Neural progenitor cell (in vitro differentiated cells): ENCODE results near the gene NXNL1. TPM values are rescaled to one million over a fixed set of nuclear protein-coding genes. Genes with fewer than 3 reads are reported as not detected.

ENCODE experiments used
- DNase-seq: peaks from one replicate; pipeline ENCODE4 v3.0.0-alpha.2; 2016; ENCODE audit warnings: low spot score
- H2AFZ ChIP-seq: fragments of 200-600 bp; sonication (generic); replicated peaks from 2 replicates; pipeline ENCODE4 v1.6.1; 2016; ENCODE audit warnings: antibody characterized with exemption
- H3F3A ChIP-seq: fragments of 200-600 bp; sonication (generic); 2 replicates; pipeline ENCODE4 v1.6.1; 2016; ENCODE audit warnings: antibody characterized with exemption, low read depth
- H3K27ac ChIP-seq: fragments of 200-600 bp; sonication (generic); 2 replicates; pipeline ENCODE4 v1.5.1; 2016; ENCODE audit warnings: mild to moderate bottlenecking
- H3K27me3 ChIP-seq: fragments of 200-600 bp; sonication (generic); 2 replicates; pipeline ENCODE4 v1.6.1; 2016; ENCODE audit warnings: mild to moderate bottlenecking, moderate library complexity
- H3K36me3 ChIP-seq: fragments of 200-600 bp; sonication (generic); 2 replicates; pipeline ENCODE4 v1.5.1; 2016
- H3K4me1 ChIP-seq: fragments of 200-600 bp; sonication (generic); 2 replicates; pipeline ENCODE4 v1.6.1; 2016; ENCODE audit warnings: mixed run types
- H3K4me2 ChIP-seq: fragments of 200-600 bp; sonication (generic); 2 replicates; pipeline ENCODE4 v1.6.1; 2016
- H3K4me3 ChIP-seq: fragments of 200-600 bp; sonication (generic); 2 replicates; pipeline ENCODE4 v1.5.1; 2016
- H3K79me2 ChIP-seq: fragments of 200-600 bp; sonication (generic); 2 replicates; pipeline ENCODE4 v1.6.1; 2016; ENCODE audit warnings: low read depth
- H3K9ac ChIP-seq: fragments of 200-600 bp; sonication (generic); 2 replicates; pipeline ENCODE4 v1.6.1; 2016
- H3K9me3 ChIP-seq: fragments of 200-600 bp; sonication (generic); 2 replicates; pipeline ENCODE4 v1.5.1; 2016; ENCODE audit warnings: low read depth
- H4K20me1 ChIP-seq: fragments of 200-600 bp; sonication (generic); 2 replicates; pipeline ENCODE4 v1.6.1; 2016; ENCODE audit warnings: low read depth
- H3K27ac Mint-ChIP-seq: 3 replicates; pipeline ENCODE4 v1.8.0; 2021; ENCODE audit warnings: mixed read lengths
- H3K27me3 Mint-ChIP-seq: 2 replicates; pipeline ENCODE4 v1.8.0; 2022; ENCODE audit warnings: low read depth, mild to moderate bottlenecking, inconsistent platforms, moderate library complexity, mixed read lengths; ENCODE audit not compliant: insufficient read depth
- H3K36me3 Mint-ChIP-seq: 3 replicates; pipeline ENCODE4 v1.8.0; 2021; ENCODE audit warnings: mixed read lengths
- H3K4me1 Mint-ChIP-seq: 3 replicates; pipeline ENCODE4 v1.8.0; 2021; ENCODE audit warnings: mixed read lengths
- H3K4me3 Mint-ChIP-seq: 3 replicates; pipeline ENCODE4 v1.8.0; 2021; ENCODE audit warnings: mild to moderate bottlenecking, moderate library complexity, mixed read lengths
- H3K9me3 Mint-ChIP-seq: 3 replicates; pipeline ENCODE4 v1.8.0; 2020; ENCODE audit warnings: mixed read lengths
- CTCF ChIP-seq: fragments of 200-600 bp; sonication (generic); IDR thresholded peaks from 2 replicates; pipeline ENCODE4 v1.5.1; 2017; ENCODE audit warnings: antibody characterized with exemption, mild to moderate bottlenecking
- EZH2 ChIP-seq: fragments of 200-600 bp; sonication (generic); IDR thresholded peaks from 2 replicates; pipeline ENCODE4 v1.6.1; 2017; ENCODE audit warnings: antibody characterized with exemption, mild to moderate bottlenecking, moderate library complexity
- EZH2phosphoT487 ChIP-seq: fragments of 200-600 bp; sonication (generic); IDR thresholded peaks from 2 replicates; pipeline ENCODE4 v1.6.1; 2017; ENCODE audit warnings: antibody characterized with exemption
- total RNA-seq: library from RNA; depleted of rRNA; stranded (reverse); fragments of >200 nt; gene quantifications from 2 replicates; pipeline ENCODE4 v1.2.3, GENCODE V29; 2015; ENCODE audit warnings: low replicate concordance

The NXNL1 gene
- total RNA-seq, 1 donor from 2014 or later = not detected

- Histone ChIP-seq H3K4me1 (peaks cover 6% of the 10 kb centered on the region), H3K27me3 (peaks cover 45% of the 10 kb centered on the region), H3K9ac (no peak overlapping the region), H3K4me2 (peak overlapping the region; percentile 73), H3K27ac (no peak overlapping the region), H3K4me3 (no peak overlapping the region), H3K36me3 (no peaks in the 10 kb centered on the region), H4K20me1 (no peaks in the 10 kb centered on the region), H3K79me2 (no peaks in the 10 kb centered on the region), H3K9me3 (no peaks in the 10 kb centered on the region), H2AFZ (no peak overlapping the region), H3F3A (peaks cover 21% of the 10 kb centered on the region)
- Mint-ChIP-seq H3K9me3 (no peaks in the 10 kb centered on the region), H3K4me1 (peaks cover 16% of the 10 kb centered on the region), H3K36me3 (no peaks in the 10 kb centered on the region), H3K27ac (no peak overlapping the region), H3K27me3 (peaks cover 34% of the 10 kb centered on the region), H3K4me3 (no peak overlapping the region)
- TF ChIP-seq EZH2phosphoT487 = no peak
- TF ChIP-seq CTCF = no peak
- no peak for TF ChIP-seq EZH2
- no peak for DNase-seq
Observed at GRCh38 chr19:17456127-17456526, 4.6 kb downstream of the NXNL1 start.

- H3K79me2 ChIP-seq = no peaks in the 10 kb centered on the region
- Mint-ChIP-seq H3K9me3 (no peaks in the 10 kb centered on the region), H3K4me1 (peaks cover 16% of the 10 kb centered on the region), H3K36me3 (no peaks in the 10 kb centered on the region), H3K27me3 (peaks cover 34% of the 10 kb centered on the region), H3K4me3 (no peak overlapping the region), H3K27ac (no peak overlapping the region)
- peaks cover 21% of the 10 kb centered on the region for H3F3A ChIP-seq
- no peak overlapping the region for H3K4me3 ChIP-seq
- H4K20me1 ChIP-seq = no peaks in the 10 kb centered on the region
- TF ChIP-seq CTCF (no peak), EZH2phosphoT487 (peak; percentile 38), EZH2 (peak; percentile 45)
- peaks cover 45% of the 10 kb centered on the region for H3K27me3 ChIP-seq
- no peak overlapping the region for H2AFZ ChIP-seq
- DNase-seq = peak; percentile 37
- no peaks in the 10 kb centered on the region for H3K36me3 ChIP-seq
- peaks cover 6% of the 10 kb centered on the region for H3K4me1 ChIP-seq
- H3K9ac ChIP-seq = no peak overlapping the region
- no peak overlapping the region for H3K27ac ChIP-seq
- H3K4me2 ChIP-seq = peak overlapping the region; percentile 73
- no peaks in the 10 kb centered on the region for H3K9me3 ChIP-seq
Observed at GRCh38 chr19:17455308-17456123, 5.2 kb downstream of the NXNL1 start.

- DNase-seq = peak; percentile 62
Observed at GRCh38 chr19:17454576-17455071, 6.1 kb downstream of the NXNL1 start.

More at GRCh38 chr19:17454576-17455071, 6.1 kb downstream of the NXNL1 start:
- H3K4me3 Mint-ChIP-seq = peak overlapping the region; percentile 54
- peaks cover 6% of the 10 kb centered on the region for H3K4me1 ChIP-seq
- peaks cover 18% of the 10 kb centered on the region for H3K4me1 Mint-ChIP-seq
- no peak overlapping the region for H3K27ac ChIP-seq
- no peaks in the 10 kb centered on the region for H3K36me3 ChIP-seq
- no peaks in the 10 kb centered on the region for H3K36me3 Mint-ChIP-seq
- H3K27me3 ChIP-seq = peaks cover 54% of the 10 kb centered on the region
- H4K20me1 ChIP-seq = no peaks in the 10 kb centered on the region
- H3K9me3 ChIP-seq = no peaks in the 10 kb centered on the region
- H3K79me2 ChIP-seq = no peaks in the 10 kb centered on the region
- peaks cover 21% of the 10 kb centered on the region for H3F3A ChIP-seq
- H3K9me3 Mint-ChIP-seq = peaks cover 2% of the 10 kb centered on the region
- TF ChIP-seq CTCF (no peak), EZH2 (no peak), EZH2phosphoT487 (no peak)
- no peak overlapping the region for H3K9ac ChIP-seq
- no peak overlapping the region for H3K27ac Mint-ChIP-seq
- peak overlapping the region; percentile 73 for H3K4me2 ChIP-seq
- peaks cover 38% of the 10 kb centered on the region for H3K27me3 Mint-ChIP-seq
- H2AFZ ChIP-seq = peak overlapping the region; percentile 55
- peak overlapping the region; percentile 27 for H3K4me3 ChIP-seq
